Suprapubic skin (tissue), 3 donors: Measurements from ENCODE around the gene MAP3K4.

Experiments used
- CTCF ChIP-seq, 2 donors: fragments of 200-600 bp in 1 of 2; fragments of 450-650 bp in 1 of 2; sonication (generic) in 1 of 2; IDR thresholded peaks; one replicate each; pipeline ENCODE4 v1.5.1; 2016 to 2019; ENCODE audit warnings: antibody characterized with exemption in 2 of 2, mild to moderate bottlenecking in 1 of 2, moderate library complexity in 1 of 2
- EP300 ChIP-seq: sonication (generic); formaldehyde crosslinking; IDR thresholded peaks from one replicate; pipeline ENCODE4 v1.6.1; 2017; ENCODE audit warnings: antibody characterized with exemption
- POLR2A ChIP-seq, 2 donors: fragments of 450-650 bp; IDR thresholded peaks; one replicate each; pipeline ENCODE4 v1.6.1; 2017; ENCODE audit warnings: antibody characterized with exemption in 2 of 2, mild to moderate bottlenecking in 2 of 2, moderate library complexity in 2 of 2

GRCh38 chr6:160943997-160944396 lies 47.6 kb upstream of the MAP3K4 start:
- TF ChIP-seq POLR2A (IDR thresholded peaks at IDR 0.05), result no peak
- TF ChIP-seq CTCF (IDR thresholded peaks at IDR 0.05), result no peak
- no peak for TF ChIP-seq EP300
